ENCODE measurements around the gene SPATA19.

The SPATA19 gene

DNA sequence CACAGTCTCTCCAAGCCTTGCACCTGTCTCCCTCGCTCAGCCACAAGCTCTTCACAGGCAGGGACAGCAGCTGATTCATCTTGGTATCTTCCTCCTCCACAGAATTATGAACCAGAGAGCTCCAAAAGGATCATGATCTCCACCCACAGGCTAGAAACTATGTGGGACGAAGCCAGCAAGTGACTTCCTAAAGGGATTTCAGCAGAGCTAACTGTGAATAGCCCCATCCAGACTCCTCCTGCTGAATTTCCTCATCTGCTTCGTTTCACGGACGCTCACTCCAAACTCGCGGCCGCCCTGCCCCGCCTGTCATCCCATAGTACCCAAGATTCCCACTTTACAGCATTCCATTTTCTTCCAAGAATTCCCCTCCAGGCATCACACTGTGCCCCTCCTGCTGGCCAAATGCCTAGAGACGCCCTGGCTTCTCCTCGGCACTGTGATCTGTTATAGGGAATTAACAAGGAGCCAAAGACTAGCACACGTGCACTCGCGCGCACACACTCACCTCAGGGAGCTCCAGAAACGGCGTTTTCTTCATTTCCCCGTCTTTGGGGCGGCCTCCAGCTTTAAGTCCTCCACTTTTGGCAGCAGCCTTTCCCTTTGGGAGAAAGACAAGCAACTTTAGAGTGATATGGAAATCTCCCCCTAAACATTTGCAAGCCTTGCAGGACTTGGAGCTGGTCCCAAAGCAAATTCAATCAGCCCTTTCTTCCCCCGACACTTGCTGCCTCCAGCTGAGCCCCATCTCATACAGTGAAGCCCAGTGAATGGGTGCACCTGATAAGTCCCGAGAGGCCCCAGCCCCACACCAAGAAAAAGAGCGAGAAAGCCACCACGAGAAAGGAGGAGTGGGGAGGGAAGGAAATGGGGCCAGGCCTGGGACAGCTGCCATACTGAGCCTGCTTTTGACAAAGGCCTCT lies 35.5 kb downstream of the SPATA19 start:
- no peaks in the 10 kb centered on the region for H3K36me3 ChIP-seq (ENCODE audit: control insufficient read depth, insufficient read depth, low read length)
- no peaks in the 10 kb centered on the region for H3K9me3 ChIP-seq (ENCODE audit: control insufficient read depth, low read length)
- H3K4me1 ChIP-seq (ENCODE audit: control insufficient read depth, insufficient read depth, low read length): no peaks in the 10 kb centered on the region
- H3K9ac ChIP-seq (ENCODE audit: low read length): no peak overlapping the region
- no peak overlapping the region for H3K4me3 ChIP-seq (ENCODE audit: low read length)
- H3K27me3 ChIP-seq (ENCODE audit: control insufficient read depth, insufficient read depth, low read length): peaks cover 14% of the 10 kb centered on the region

DNA sequence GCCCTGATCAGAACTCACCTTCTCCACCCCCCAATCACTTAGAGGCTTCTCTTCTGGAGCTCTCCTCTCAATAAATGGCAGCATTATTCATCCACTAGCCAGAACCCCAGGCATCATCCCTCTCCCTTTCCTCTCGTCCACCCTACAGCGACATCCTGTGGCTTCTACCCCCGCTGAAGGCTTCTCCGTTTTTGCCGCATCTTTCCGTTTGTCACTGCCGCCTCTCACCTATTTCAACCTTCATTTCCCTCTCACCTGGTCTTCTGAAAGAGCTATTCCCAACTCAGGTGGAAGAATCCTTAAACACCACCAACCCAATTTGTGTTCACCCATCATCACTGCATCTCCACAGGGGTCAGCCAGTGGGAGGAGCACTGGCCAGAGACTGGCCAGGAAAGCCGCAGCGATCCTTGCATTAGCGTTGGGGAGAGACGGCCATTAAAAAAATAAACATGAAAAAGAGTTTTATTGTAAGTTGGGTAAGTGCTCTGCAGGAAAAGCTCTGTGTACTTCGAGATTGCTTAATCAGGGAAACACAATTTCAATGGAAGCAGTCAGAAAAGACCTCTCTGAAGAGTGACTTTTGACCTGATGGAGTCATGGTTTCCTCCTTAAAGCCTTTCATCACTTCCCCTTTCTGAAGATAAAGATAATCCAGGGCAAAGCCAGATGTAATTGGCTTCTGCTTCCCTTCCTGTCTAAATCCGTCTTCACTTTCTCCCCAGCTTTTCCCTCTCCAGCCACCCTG lies 36.7 kb downstream of the SPATA19 start:
- Histone ChIP-seq H3K36me3 (ENCODE audit: control insufficient read depth, insufficient read depth, low read length) (no peaks in the 10 kb centered on the region), H3K27me3 (ENCODE audit: control insufficient read depth, insufficient read depth, low read length) (peaks cover 14% of the 10 kb centered on the region), H3K4me3 (ENCODE audit: low read length) (no peak overlapping the region), H3K4me1 (ENCODE audit: control insufficient read depth, insufficient read depth, low read length) (no peaks in the 10 kb centered on the region), H3K9me3 (ENCODE audit: control insufficient read depth, low read length) (no peaks in the 10 kb centered on the region), H3K9ac (ENCODE audit: low read length) (no peak overlapping the region)

DNA sequence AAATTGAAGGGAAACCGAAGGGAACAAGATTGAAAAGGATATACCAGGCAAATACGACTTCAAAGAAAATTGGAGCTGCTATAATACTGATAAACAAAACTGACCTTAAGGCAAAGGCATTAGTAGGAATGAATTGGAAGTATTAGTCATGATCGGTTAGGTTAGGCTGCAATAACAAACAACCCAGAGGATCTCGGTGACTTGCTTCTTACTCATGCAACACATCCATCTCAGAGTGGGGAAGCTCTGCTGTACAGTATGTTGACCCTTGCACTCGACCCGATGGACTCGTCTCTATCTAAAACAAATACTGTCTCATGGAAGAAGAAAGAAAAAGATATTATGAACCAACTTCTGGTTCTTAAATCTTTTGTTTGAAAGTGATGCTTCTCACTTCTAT lies 42.3 kb downstream of the SPATA19 start:
- Histone ChIP-seq H3K9ac (ENCODE audit: low read length) (no peak overlapping the region), H3K9me3 (ENCODE audit: control insufficient read depth, low read length) (no peaks in the 10 kb centered on the region), H3K4me3 (ENCODE audit: low read length) (no peak overlapping the region), H3K36me3 (ENCODE audit: control insufficient read depth, insufficient read depth, low read length) (no peaks in the 10 kb centered on the region), H3K27me3 (ENCODE audit: control insufficient read depth, insufficient read depth, low read length) (no peaks in the 10 kb centered on the region), H3K4me1 (ENCODE audit: control insufficient read depth, insufficient read depth, low read length) (no peaks in the 10 kb centered on the region)

DNA sequence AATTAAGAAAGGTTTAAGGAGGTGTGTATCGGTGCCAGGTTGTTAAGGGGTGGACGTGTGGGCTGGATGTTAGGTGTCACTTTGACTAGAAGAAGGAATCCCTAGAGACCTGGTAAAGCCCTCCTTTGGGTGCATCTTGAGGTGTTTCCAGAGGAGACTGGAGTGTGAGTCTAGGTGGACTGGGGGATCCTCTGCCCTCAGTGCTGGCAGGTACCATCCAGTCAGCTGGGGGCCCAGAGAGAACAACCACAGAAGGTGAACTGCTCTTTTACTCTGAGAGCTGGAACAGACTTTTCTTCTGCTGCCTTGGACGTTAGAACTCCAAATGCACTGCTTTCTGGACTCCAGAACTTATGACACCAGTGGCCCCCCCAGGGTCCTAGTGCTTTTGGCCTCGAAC lies 44.0 kb downstream of the SPATA19 start:
- Histone ChIP-seq H3K36me3 (ENCODE audit: control insufficient read depth, insufficient read depth, low read length) (no peaks in the 10 kb centered on the region), H3K4me1 (ENCODE audit: control insufficient read depth, insufficient read depth, low read length) (no peaks in the 10 kb centered on the region), H3K4me3 (ENCODE audit: low read length) (no peak overlapping the region), H3K9me3 (ENCODE audit: control insufficient read depth, low read length) (no peaks in the 10 kb centered on the region), H3K27me3 (ENCODE audit: control insufficient read depth, insufficient read depth, low read length) (no peaks in the 10 kb centered on the region), H3K9ac (ENCODE audit: low read length) (no peak overlapping the region)

DNA sequence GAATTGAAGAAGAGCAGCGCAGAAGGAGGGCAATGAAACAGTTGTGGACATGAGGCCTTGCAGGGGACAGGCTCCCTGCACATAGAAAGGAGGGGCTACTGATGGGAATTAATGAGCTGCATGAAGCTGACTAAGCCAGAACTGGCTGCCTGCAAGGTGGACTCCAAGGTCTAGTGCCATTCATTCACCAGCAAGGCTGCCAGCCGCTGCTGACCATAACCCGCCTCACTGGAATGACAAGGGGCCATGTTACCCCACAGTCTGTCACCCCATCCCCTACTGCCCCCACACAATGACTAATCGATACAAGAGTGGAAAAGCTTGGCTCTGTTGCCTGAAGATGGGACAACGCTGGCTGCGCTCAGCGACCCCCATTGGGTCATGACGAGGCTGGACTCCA lies 44.6 kb downstream of the SPATA19 start:
- Histone ChIP-seq H3K27me3 (ENCODE audit: control insufficient read depth, insufficient read depth, low read length) (no peaks in the 10 kb centered on the region), H3K9me3 (ENCODE audit: control insufficient read depth, low read length) (no peaks in the 10 kb centered on the region)

DNA sequence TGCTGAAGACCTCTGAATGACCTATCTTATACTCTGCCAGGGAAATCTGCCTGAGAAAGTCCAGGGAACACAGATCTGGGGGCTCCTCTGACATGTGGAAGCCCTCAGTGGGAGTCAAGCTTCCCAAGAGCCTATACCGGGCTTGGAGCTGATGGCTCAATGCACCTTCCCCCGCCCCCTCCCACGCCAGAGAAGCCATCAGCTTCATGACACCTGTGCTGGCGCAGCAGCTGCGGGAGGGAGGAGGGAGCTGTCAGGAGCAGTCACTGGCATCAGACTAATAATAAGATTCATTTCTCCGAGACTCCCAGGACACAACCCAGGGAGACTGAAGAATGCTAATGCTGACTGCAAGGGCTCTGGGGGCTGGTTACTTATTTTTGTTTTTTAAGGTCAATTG lies 47.8 kb downstream of the SPATA19 start:
- no peaks in the 10 kb centered on the region for H3K9me3 ChIP-seq (ENCODE audit: control insufficient read depth, low read length)
- no peaks in the 10 kb centered on the region for H3K4me1 ChIP-seq (ENCODE audit: control insufficient read depth, insufficient read depth, low read length)
- H3K27me3 ChIP-seq (ENCODE audit: control insufficient read depth, insufficient read depth, low read length): no peaks in the 10 kb centered on the region
- H3K9ac ChIP-seq (ENCODE audit: low read length): no peak overlapping the region
- H3K36me3 ChIP-seq (ENCODE audit: control insufficient read depth, insufficient read depth, low read length): no peaks in the 10 kb centered on the region
- no peak overlapping the region for H3K4me3 ChIP-seq (ENCODE audit: low read length)

More for the DNA sequence above, 44.6 kb downstream of the SPATA19 start:
- H3K9ac ChIP-seq (ENCODE audit: low read length): no peak overlapping the region
- no peaks in the 10 kb centered on the region for H3K4me1 ChIP-seq (ENCODE audit: control insufficient read depth, insufficient read depth, low read length)
- H3K36me3 ChIP-seq (ENCODE audit: control insufficient read depth, insufficient read depth, low read length): no peaks in the 10 kb centered on the region
- no peak overlapping the region for H3K4me3 ChIP-seq (ENCODE audit: low read length)

DNA sequence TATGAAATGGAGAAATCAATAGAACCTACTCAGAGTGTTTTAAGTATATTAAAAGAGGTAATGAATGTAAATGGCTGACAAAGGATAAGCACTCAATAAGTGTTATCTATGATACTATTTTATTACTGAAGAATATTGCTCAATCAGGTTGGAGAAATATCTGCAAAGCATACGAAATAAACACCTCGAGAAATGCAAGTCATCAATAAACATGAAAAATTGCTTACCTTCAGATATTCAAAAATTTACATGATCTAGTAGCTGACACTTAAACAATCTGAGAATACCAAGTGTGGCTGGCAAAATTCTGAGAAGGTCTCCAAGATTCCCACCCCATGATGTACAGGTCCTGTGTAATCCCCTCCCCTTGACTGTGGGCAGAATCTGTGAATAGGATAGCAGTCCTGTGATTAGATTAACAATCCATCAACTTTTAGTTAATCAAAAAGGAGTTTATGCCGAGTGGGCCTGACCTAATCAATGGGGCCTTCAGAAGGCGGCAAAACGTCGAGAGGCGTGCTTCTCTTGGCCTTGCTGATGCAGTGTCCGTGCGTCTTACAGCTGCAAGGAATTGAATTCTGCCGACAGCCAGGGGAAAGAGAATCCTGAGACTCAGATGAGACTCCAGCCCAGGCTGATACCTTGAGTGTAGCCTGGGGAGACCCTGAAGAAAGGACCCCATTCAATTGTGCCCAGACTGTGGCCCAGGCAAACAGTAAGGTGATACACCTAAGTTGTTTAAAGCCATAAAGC lies 49.1 kb downstream of the SPATA19 start:
- H3K9me3 ChIP-seq (ENCODE audit: control insufficient read depth, low read length): no peaks in the 10 kb centered on the region
- no peaks in the 10 kb centered on the region for H3K36me3 ChIP-seq (ENCODE audit: control insufficient read depth, insufficient read depth, low read length)
- H3K27me3 ChIP-seq (ENCODE audit: control insufficient read depth, insufficient read depth, low read length): no peaks in the 10 kb centered on the region
- no peaks in the 10 kb centered on the region for H3K4me1 ChIP-seq (ENCODE audit: control insufficient read depth, insufficient read depth, low read length)
- H3K9ac ChIP-seq (ENCODE audit: low read length): no peak overlapping the region
- no peak overlapping the region for H3K4me3 ChIP-seq (ENCODE audit: low read length)

DNA sequence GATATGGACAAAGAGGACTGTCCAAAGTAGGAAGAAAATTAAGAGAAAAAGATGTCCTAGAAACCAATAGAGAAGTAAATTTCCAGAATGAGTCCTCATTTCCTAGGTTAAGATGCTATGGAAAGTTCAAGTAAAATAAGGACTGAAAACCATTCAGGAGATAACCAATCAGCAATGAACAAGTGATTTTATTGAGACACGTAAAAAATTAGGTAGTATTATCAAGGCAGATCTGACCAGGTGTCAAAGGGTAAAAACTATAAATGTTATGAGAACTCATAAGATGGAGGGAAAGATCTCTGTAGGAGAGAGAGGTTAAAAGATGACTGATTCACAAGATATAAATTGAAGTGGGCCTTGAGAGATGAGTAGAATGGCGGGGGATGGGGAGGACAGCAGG lies 50.2 kb downstream of the SPATA19 start:
- Histone ChIP-seq H3K27me3 (ENCODE audit: control insufficient read depth, insufficient read depth, low read length) (no peaks in the 10 kb centered on the region), H3K4me3 (ENCODE audit: low read length) (no peak overlapping the region), H3K9ac (ENCODE audit: low read length) (no peak overlapping the region), H3K4me1 (ENCODE audit: control insufficient read depth, insufficient read depth, low read length) (no peaks in the 10 kb centered on the region), H3K36me3 (ENCODE audit: control insufficient read depth, insufficient read depth, low read length) (no peaks in the 10 kb centered on the region), H3K9me3 (ENCODE audit: control insufficient read depth, low read length) (no peaks in the 10 kb centered on the region)

DNA sequence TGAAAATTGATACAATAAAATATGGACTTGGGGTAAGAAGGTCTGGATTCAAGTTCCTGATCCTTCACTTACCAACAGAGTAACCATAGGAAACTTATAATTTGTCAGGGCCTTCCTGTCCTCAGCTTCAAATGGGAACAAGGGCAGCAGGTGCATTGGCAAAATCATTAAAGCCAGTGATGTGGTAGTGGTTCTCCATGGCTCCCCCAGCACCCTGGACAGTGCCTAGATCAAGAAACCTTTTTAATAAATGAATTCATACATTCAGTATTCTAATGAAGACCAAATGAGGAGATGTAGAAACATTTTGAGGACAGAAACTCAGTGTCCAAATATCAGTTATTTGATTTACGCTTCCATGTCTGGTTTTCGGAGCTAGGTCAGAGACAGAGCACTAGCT lies 51.1 kb downstream of the SPATA19 start:
- no peaks in the 10 kb centered on the region for H3K4me1 ChIP-seq (ENCODE audit: control insufficient read depth, insufficient read depth, low read length)
- H3K36me3 ChIP-seq (ENCODE audit: control insufficient read depth, insufficient read depth, low read length): no peaks in the 10 kb centered on the region
- no peaks in the 10 kb centered on the region for H3K27me3 ChIP-seq (ENCODE audit: control insufficient read depth, insufficient read depth, low read length)
- H3K9me3 ChIP-seq (ENCODE audit: control insufficient read depth, low read length): no peaks in the 10 kb centered on the region
- H3K4me3 ChIP-seq (ENCODE audit: low read length): no peak overlapping the region
- H3K9ac ChIP-seq (ENCODE audit: low read length): no peak overlapping the region

DNA sequence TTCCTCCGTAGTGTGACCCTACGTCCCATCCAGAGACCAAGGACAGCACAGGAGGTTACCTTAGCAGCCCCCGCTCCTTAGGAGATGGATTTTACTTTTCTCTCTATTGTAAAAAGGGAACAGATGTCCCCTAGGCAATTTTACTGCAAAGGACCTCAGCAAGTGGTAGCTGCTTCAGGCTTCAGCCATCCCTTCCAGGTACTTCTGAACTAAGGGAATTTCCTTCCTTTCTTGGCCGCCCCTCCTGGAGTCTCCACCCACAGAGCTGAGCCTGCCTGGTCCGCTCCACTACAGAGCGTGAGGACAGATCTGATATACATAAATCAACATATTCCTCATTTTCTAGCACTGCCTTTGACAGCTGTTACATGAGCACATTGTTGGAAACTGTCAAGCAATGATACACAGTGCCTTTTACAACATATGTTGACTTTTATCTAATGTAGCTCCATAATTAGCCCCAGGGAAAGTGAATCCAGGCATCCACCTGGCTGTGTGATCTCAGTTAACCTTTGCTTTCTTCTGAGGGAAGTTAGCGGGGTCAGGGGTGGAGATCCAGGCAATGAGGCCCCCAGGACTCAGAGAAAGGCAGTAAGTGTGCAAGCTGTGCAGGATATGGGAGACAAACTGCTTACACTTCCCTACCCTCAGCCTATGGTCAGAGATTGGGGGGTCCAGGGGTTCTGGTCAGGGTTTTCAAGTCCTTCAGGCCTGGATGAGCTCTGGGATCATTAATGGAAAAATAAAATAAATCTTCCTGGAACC lies 51.9 kb downstream of the SPATA19 start:
- Histone ChIP-seq H3K9me3 (ENCODE audit: control insufficient read depth, low read length) (no peaks in the 10 kb centered on the region), H3K9ac (ENCODE audit: low read length) (no peak overlapping the region), H3K27me3 (ENCODE audit: control insufficient read depth, insufficient read depth, low read length) (peaks cover 2% of the 10 kb centered on the region), H3K4me3 (ENCODE audit: low read length) (no peak overlapping the region), H3K36me3 (ENCODE audit: control insufficient read depth, insufficient read depth, low read length) (no peaks in the 10 kb centered on the region), H3K4me1 (ENCODE audit: control insufficient read depth, insufficient read depth, low read length) (no peaks in the 10 kb centered on the region)

DNA sequence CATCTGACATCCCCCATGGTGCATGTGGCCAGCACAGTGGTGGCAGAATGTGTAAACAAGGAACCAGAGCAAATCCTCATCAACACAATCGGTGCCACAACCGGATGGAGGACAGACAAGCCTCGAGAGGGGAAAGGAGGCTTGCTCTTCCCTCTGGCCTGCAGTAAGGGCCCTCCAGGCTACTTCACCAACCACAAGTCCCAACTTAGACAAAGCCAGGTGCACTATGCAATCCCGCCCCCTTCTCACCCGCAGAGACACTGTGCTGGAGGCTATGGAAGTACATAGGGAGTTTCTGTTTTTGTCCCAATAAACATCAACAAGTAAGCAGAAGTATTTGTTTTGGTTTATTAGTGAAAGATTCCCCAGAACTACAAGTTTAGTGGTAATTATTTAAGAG lies 54.3 kb downstream of the SPATA19 start:
- no peak overlapping the region for H3K9ac ChIP-seq (ENCODE audit: low read length)
- H3K9me3 ChIP-seq (ENCODE audit: control insufficient read depth, low read length): no peaks in the 10 kb centered on the region
- H3K4me1 ChIP-seq (ENCODE audit: control insufficient read depth, insufficient read depth, low read length): no peaks in the 10 kb centered on the region
- no peak overlapping the region for H3K4me3 ChIP-seq (ENCODE audit: low read length)
- H3K36me3 ChIP-seq (ENCODE audit: control insufficient read depth, insufficient read depth, low read length): no peaks in the 10 kb centered on the region
- H3K27me3 ChIP-seq (ENCODE audit: control insufficient read depth, insufficient read depth, low read length): peaks cover 9% of the 10 kb centered on the region
